ENCODE data around the gene RSPH9. TPM values are rescaled to one million over a fixed set of nuclear protein-coding genes. Genes with fewer than 3 reads are reported as not detected.

Gene RSPH9
- polyA plus RNA-seq, 1 of the 3 experiments (the other 2 are of a cell fraction), result 0.05 TPM

- peaks cover 39 to 74% of the 10 kb centered on the region in 2 experiments for H3K36me3 ChIP-seq (replicated peaks in 1 of 2; ENCODE audit: control insufficient read depth in 1 of 2, insufficient read depth in 2 of 2, low read length in 1 of 2)
- H3K9me2 ChIP-seq, result no peaks in the 10 kb centered on the region
- peaks cover 22% of the 10 kb centered on the region for H3K79me2 ChIP-seq (ENCODE audit: insufficient read depth)
- ChIA-PET POLR2A (interaction anchor here (1.5 kb wide), 1 partner anchor 20 kb away, joined by 5 read pairs; the partner anchor contains the start of gene GTPBP2), CTCF (interaction anchor here (1.1 to 3.7 kb wide), 13 partner anchors 10 to 469 kb away, joined by 3 to 39 read pairs (median 7); partner anchors contain the start of gene GTPBP2)
- WGBS (ENCODE audit: low lambda C conversion rate), result 92% methylated on average over 1 of the region's 1 CpG
- no peak overlapping the region for H3K27ac ChIP-seq (ENCODE audit: low read depth in 2 of 2, low read length in 1 of 2)
- H3K4me2 ChIP-seq, result no peak overlapping the region
- no peak overlapping the region for H2AFZ ChIP-seq (ENCODE audit: low read depth)
- TF ChIP-seq ZBTB33 (IDR thresholded peaks at IDR 0.05; ENCODE audit: borderline replicate concordance, low read depth) (no peak), CTCF (IDR thresholded peaks at IDR 0.05) (no peak), TEAD4 (IDR thresholded peaks at IDR 0.05; ENCODE audit: borderline replicate concordance, insufficient read depth) (no peak), USF1 (IDR thresholded peaks at IDR 0.05; ENCODE audit: borderline replicate concordance, low read depth) (no peak), EP300 (IDR thresholded peaks at IDR 0.05; ENCODE audit: borderline replicate concordance in 1 of 2, low read depth in 1 of 2, low read length in 1 of 2) (no peak), FOXJ3 (CRISPR knock-in tag; IDR thresholded peaks at IDR 0.05) (no peak), PBX3 (IDR thresholded peaks at IDR 0.05) (no peak), MAX (IDR thresholded peaks at IDR 0.05; ENCODE audit: low read depth) (no peak), RFX5 (IDR thresholded peaks at IDR 0.05; ENCODE audit: low read length) (no peak), RCOR1 (IDR thresholded peaks at IDR 0.05; ENCODE audit: low read length) (no peak), NRF1 (IDR thresholded peaks at IDR 0.05; ENCODE audit: low read depth, low read length) (no peak), GABPA (IDR thresholded peaks at IDR 0.05; ENCODE audit: low read depth) (no peak), TCF12 (IDR thresholded peaks at IDR 0.05) (no peak), USF2 (IDR thresholded peaks at IDR 0.05; ENCODE audit: borderline replicate concordance, low read depth, low read length) (no peak), FOSL2 (IDR thresholded peaks at IDR 0.05; ENCODE audit: borderline replicate concordance, low read depth) (no peak), EZH2phosphoT487 (IDR thresholded peaks at IDR 0.05; ENCODE audit: borderline replicate concordance, low read depth) (no peak), MXI1 (IDR thresholded peaks at IDR 0.05; ENCODE audit: low read depth, low read length) (no peak), ELF1 (IDR thresholded peaks at IDR 0.05) (no peak), REST (IDR thresholded peaks at IDR 0.05; ENCODE audit: low read depth, low read length) (no peak), POLR2AphosphoS5 (IDR thresholded peaks at IDR 0.05; ENCODE audit: low read depth, low read length) (no peak)
- peaks cover 0 to 3% of the 10 kb centered on the region in 2 experiments; a peak in 2 of 4 replicates for H3K4me1 ChIP-seq (ENCODE audit: control insufficient read depth in 1 of 2, insufficient read depth in 2 of 2, low read depth in 1 of 2, low read length in 1 of 2)
- peaks cover 11% of the 10 kb centered on the region for H3F3A ChIP-seq (replicated peaks; ENCODE audit: insufficient read depth)
- no peak overlapping the region for H3K9ac ChIP-seq
- no peaks in the 10 kb centered on the region for H3K27me3 ChIP-seq (ENCODE audit: insufficient read depth)
- no peaks in the 10 kb centered on the region for H3K9me3 ChIP-seq
- no peaks in the 10 kb centered on the region for H4K20me1 ChIP-seq (ENCODE audit: insufficient read depth)
- no peak for DNase-seq
- no peak overlapping the region for H3K4me3 ChIP-seq (ENCODE audit: low read depth in 2 of 2, low read length in 1 of 2)
Measured at GRCh38 chr6:43609402-43609801, 35.4 kb upstream of the RSPH9 start.
